Measurements from ENCODE around the gene MRPL22. TPM values are rescaled to one million over a fixed set of nuclear protein-coding genes. Genes with fewer than 3 reads are reported as not detected.

Gene MRPL22
- total RNA-seq, 1 experiment from 2014 or later: 77.2 TPM

- Histone ChIP-seq H2BK20ac (ENCODE audit: low read depth, low read length, poor library complexity, severe bottlenecking) (no peak overlapping the region), H3K9ac (ENCODE audit: extremely low read depth, insufficient read length, low read length) (no peak overlapping the region), H4K20me1 (ENCODE audit: control insufficient read depth, insufficient read depth, insufficient read length) (no peaks in the 10 kb centered on the region), H4K8ac (replicated peaks; ENCODE audit: insufficient read length, low read depth, low read length) (no peak overlapping the region), H3K23me2 (ENCODE audit: insufficient read length, low read depth, low read length, poor library complexity, severe bottlenecking) (no peaks in the 10 kb centered on the region), H3K27ac (ENCODE audit: insufficient read length, low read depth, low read length) (no peak overlapping the region), H3K4ac (ENCODE audit: low read depth, low read length) (no peak overlapping the region), H2BK120ac (ENCODE audit: low read depth, low read length, poor library complexity, severe bottlenecking) (no peak overlapping the region), H3K79me1 (ENCODE audit: insufficient read depth, low read depth, low read length, poor library complexity, severe bottlenecking) (no peaks in the 10 kb centered on the region), H3K23ac (ENCODE audit: insufficient read length, low read depth, low read length) (no peak overlapping the region), H2BK12ac (ENCODE audit: insufficient read length, low read depth, low read length) (no peak overlapping the region), H3K14ac (ENCODE audit: insufficient read depth, low read length) (no peak overlapping the region), H3K4me2 (ENCODE audit: insufficient read depth, insufficient read length, low read length) (no peak overlapping the region), H3K56ac (ENCODE audit: insufficient read length, low read depth, low read length) (no peak overlapping the region), H2BK15ac (ENCODE audit: low read depth, low read length) (no peak overlapping the region), H2AK5ac (ENCODE audit: insufficient read length, low read length) (no peak overlapping the region), H3K4me1 (ENCODE audit: insufficient read depth, low read length) (no peaks in the 10 kb centered on the region), H4K5ac (ENCODE audit: insufficient read length, low read depth, low read length) (no peak overlapping the region), H3K9me3 (ENCODE audit: control insufficient read depth, low read depth, low read length) (no peaks in the 10 kb centered on the region), H2BK5ac (ENCODE audit: insufficient read length, low read length) (no peak overlapping the region), H2AFZ (ENCODE audit: low read length) (no peak overlapping the region), H4K91ac (ENCODE audit: insufficient read length, low read depth, low read length) (no peak overlapping the region), H3K79me2 (ENCODE audit: insufficient read depth, low read length) (no peaks in the 10 kb centered on the region), H3K27me3 (ENCODE audit: insufficient read depth, low read length) (no peaks in the 10 kb centered on the region), H3T11ph (ENCODE audit: low read length) (no peak overlapping the region), H3K18ac (ENCODE audit: insufficient read length, low read depth, low read length) (no peak overlapping the region)
- DNase-seq: no peak
- H3K4me3 Mint-ChIP-seq: no peak overlapping the region
- no CpG with 5 or more reads among the region's 6 CpGs for WGBS (ENCODE audit: extremely low coverage, insufficient read length, low lambda C conversion rate)
- no peak overlapping the region for H3K27ac Mint-ChIP-seq
- peaks cover 0 to 15% (median 0%) of the 10 kb centered on the region in 3 experiments; a peak in 3 of 7 replicates for H3K36me3 Mint-ChIP-seq (ENCODE audit: insufficient read depth in 1 of 3, low read depth in 3 of 3)
- H3K4me1 Mint-ChIP-seq: no peaks in the 10 kb centered on the region
- H3K9me3 Mint-ChIP-seq: peaks cover 11 to 18% of the 10 kb centered on the region in 2 experiments; a peak in 4 of 5 replicates
- H3K27me3 Mint-ChIP-seq (ENCODE audit: low read depth): peaks cover 11% of the 10 kb centered on the region
- TF ChIP-seq CTCF (conservative IDR thresholded peaks at IDR 0.05): no peak
Measured at GRCh38 chr5:155015239-155015638, 74.4 kb downstream of the MRPL22 start.
